Tibial nerve (tissue), 4 donors: ENCODE results near the gene XPO4. TPM values are rescaled to one million over a fixed set of nuclear protein-coding genes. Genes with fewer than 3 reads are reported as not detected.

Source experiments
- DNase-seq, 2 donors: peaks; one replicate each; pipeline ENCODE4 v3.0.0-alpha.2; 2019; ENCODE audit warnings: low spot score in 2 of 2
- H3K27ac ChIP-seq, 4 donors: fragments of 200-600 bp; sonication (generic) in 3 of 4; one replicate each; pipeline ENCODE4 v1.5.1; 2017 to 2019; ENCODE audit warnings: mild to moderate bottlenecking in 1 of 4
- H3K27me3 ChIP-seq, 2 donors: fragments of 200-600 bp; sonication (generic) in 1 of 2; one replicate each; pipeline versions ENCODE4 v1.5.1 to v1.6.0; 2017 to 2019
- H3K36me3 ChIP-seq, 3 donors: fragments of 200-600 bp; sonication (generic); one replicate each; pipeline ENCODE4 v1.5.1; 2018 to 2019
- H3K4me1 ChIP-seq, 4 donors: fragments of 200-600 bp; sonication (generic) in 3 of 4; one replicate each; pipeline ENCODE4 v1.5.1; 2017 to 2019
- H3K4me3 ChIP-seq, 4 donors: fragments of 200-600 bp; sonication (generic) in 3 of 4; one replicate each; pipeline ENCODE4 v1.5.1; 2017 to 2019; ENCODE audit warnings: mild to moderate bottlenecking in 1 of 4, moderate library complexity in 1 of 4
- H3K9me3 ChIP-seq, 4 donors: fragments of 200-600 bp; sonication (generic) in 3 of 4; one replicate each; pipeline ENCODE4 v1.5.1; 2017 to 2019
- CTCF ChIP-seq, 5 experiments: fragments of 200-600 bp in 3 of 5; fragments of 450-650 bp in 2 of 5; sonication (generic) in 3 of 5; IDR thresholded peaks; one replicate each; pipeline ENCODE4 v1.5.1; 2016 to 2019; ENCODE audit warnings: antibody characterized with exemption in 5 of 5, mild to moderate bottlenecking in 3 of 5, moderate library complexity in 2 of 5
- EP300 ChIP-seq, 2 donors: sonication (generic); formaldehyde crosslinking; IDR thresholded peaks; one replicate each; pipeline ENCODE4 v1.6.1; 2017; ENCODE audit warnings: antibody characterized with exemption in 2 of 2, mild to moderate bottlenecking in 1 of 2
- POLR2A ChIP-seq, 2 donors: fragments of 450-650 bp; IDR thresholded peaks; one replicate each; pipeline ENCODE4 v1.6.1; 2017; ENCODE audit warnings: antibody characterized with exemption in 2 of 2, mild to moderate bottlenecking in 2 of 2, moderate library complexity in 2 of 2
- WGBS, 2 donors: methylation state at CpG; one replicate each; pipeline ENCODE4 v1.1.5; 2018; 5-methylcytosine and 5-hydroxymethylcytosine counted together
- total RNA-seq, 4 donors: library from RNA; depleted of rRNA; stranded (reverse); fragments of >200 nt; gene quantifications; one replicate each; pipeline ENCODE4 v1.1.0, GENCODE V29; 2016

Gene XPO4
- total RNA-seq, 4 donors from 2014 or later, result 15.3 to 28.8 (median 19.4) TPM

- DNase-seq, result no peak
- Histone ChIP-seq H3K4me3 (no peak overlapping the region), H3K9me3 (no peaks in the 10 kb centered on the region), H3K4me1 (peaks cover 0 to 21% (median 8%) of the 10 kb centered on the region in 4 donors), H3K27me3 (no peaks in the 10 kb centered on the region), H3K27ac (no peak overlapping the region), H3K36me3 (peaks cover 0 to 32% (median 0%) of the 10 kb centered on the region in 3 donors)
- TF ChIP-seq CTCF (IDR thresholded peaks at IDR 0.05) (no peak), POLR2A (IDR thresholded peaks at IDR 0.05) (no peak), EP300 (IDR thresholded peaks at IDR 0.05) (no peak)
- 49 to 57% methylated on average over 2 of the region's 2 CpGs for WGBS, 2 donors
These were observed 91.7 kb downstream of the XPO4 start for GRCh38 chr13:20810808-20811207.

- no peak overlapping the region for H3K27ac ChIP-seq
- peaks cover 0 to 5% (median 2%) of the 10 kb centered on the region in 4 donors for H3K4me1 ChIP-seq
- H3K9me3 ChIP-seq, result no peaks in the 10 kb centered on the region
- WGBS, 2 donors, result 91 to 93% methylated on average over 4 of the region's 4 CpGs
- no peaks in the 10 kb centered on the region for H3K27me3 ChIP-seq
- no peak for TF ChIP-seq CTCF (IDR thresholded peaks at IDR 0.05)
- TF ChIP-seq EP300 (IDR thresholded peaks at IDR 0.05), result no peak
- no peak for TF ChIP-seq POLR2A (IDR thresholded peaks at IDR 0.05)
- no peak for DNase-seq
- no peak overlapping the region for H3K4me3 ChIP-seq
- H3K36me3 ChIP-seq, result peaks cover 0 to 32% (median 0%) of the 10 kb centered on the region in 3 donors
These were observed 93.7 kb downstream of the XPO4 start for GRCh38 chr13:20808874-20809273.

- 84 to 91% methylated on average over 3 of the region's 3 CpGs for WGBS, 2 donors
- peaks cover 0 to 38% (median 0%) of the 10 kb centered on the region in 3 donors for H3K36me3 ChIP-seq
These were observed 99.2 kb downstream of the XPO4 start for GRCh38 chr13:20803180-20803965.

GRCh38 chr13:20801707-20802106 is 100.8 kb downstream of the XPO4 start:
- WGBS, 2 donors, result 46 to 59% methylated on average over 2 of the region's 2 CpGs
- no peak for DNase-seq
- Histone ChIP-seq H3K36me3 (peaks cover 0 to 31% (median 0%) of the 10 kb centered on the region in 3 donors), H3K27me3 (no peaks in the 10 kb centered on the region), H3K4me1 (peaks cover 0 to 6% (median 2%) of the 10 kb centered on the region in 4 donors), H3K27ac (no peak overlapping the region), H3K4me3 (no peak overlapping the region), H3K9me3 (no peaks in the 10 kb centered on the region)
- TF ChIP-seq CTCF (IDR thresholded peaks at IDR 0.05), result no peak
- TF ChIP-seq POLR2A (IDR thresholded peaks at IDR 0.05), result no peak
- TF ChIP-seq EP300 (IDR thresholded peaks at IDR 0.05), result no peak

More at GRCh38 chr13:20803180-20803965, 99.2 kb downstream of the XPO4 start:
- Histone ChIP-seq H3K4me1 (no peaks in the 10 kb centered on the region), H3K9me3 (no peaks in the 10 kb centered on the region), H3K27me3 (no peaks in the 10 kb centered on the region), H3K27ac (no peak overlapping the region), H3K4me3 (no peak overlapping the region)
- no peak for DNase-seq
- TF ChIP-seq CTCF (IDR thresholded peaks at IDR 0.05), result no peak
- TF ChIP-seq EP300 (IDR thresholded peaks at IDR 0.05), result no peak
- TF ChIP-seq POLR2A (IDR thresholded peaks at IDR 0.05), result no peak

- H3K27ac ChIP-seq, result no peak overlapping the region
- DNase-seq, result no peak
- no peak overlapping the region for H3K4me3 ChIP-seq
- no peaks in the 10 kb centered on the region for H3K27me3 ChIP-seq
- H3K9me3 ChIP-seq, result no peaks in the 10 kb centered on the region
- H3K36me3 ChIP-seq, result peaks cover 0 to 42% (median 11%) of the 10 kb centered on the region in 3 donors
- no peak for TF ChIP-seq POLR2A (IDR thresholded peaks at IDR 0.05)
- no peak for TF ChIP-seq EP300 (IDR thresholded peaks at IDR 0.05)
- no peak for TF ChIP-seq CTCF (IDR thresholded peaks at IDR 0.05)
- peaks cover 0 to 6% (median 2%) of the 10 kb centered on the region in 4 donors for H3K4me1 ChIP-seq
- WGBS, 2 donors, result 74 to 79% methylated on average over 6 of the region's 6 CpGs
These were observed 102.7 kb downstream of the XPO4 start for GRCh38 chr13:20799726-20800416.
